Calu3 (cell line): ENCODE measurements around the gene MBNL1. TPM values are rescaled to one million over a fixed set of nuclear protein-coding genes. Genes with fewer than 3 reads are reported as not detected.

Source experiments
- BruUV-seq: library from RNA; stranded (reverse); fragments of 400-500 nt; replicated peaks from 2 replicates; lab custom pipeline; 2021; lab: Mats Ljungman, UMichigan
- CTCF ChIA-PET: fragments of 300-600 bp; sonication (Branson Sonifier 250); formaldehyde crosslinking; loops from one replicate; lab custom pipeline; 2022; ENCODE audit warnings: antibody characterized with exemption; lab: Charles Lee
- DNase-seq: peaks from one replicate; pipeline ENCODE4 v3.0.0; 2022
- H3K27ac Mint-ChIP-seq: one replicate; pipeline ENCODE4 v1.8.0; 2022; ENCODE audit warnings: mixed read lengths; ENCODE audit not compliant: unreplicated experiment
- H3K27me3 Mint-ChIP-seq: one replicate; pipeline ENCODE4 v1.8.0; 2022; ENCODE audit warnings: mixed read lengths; ENCODE audit not compliant: unreplicated experiment
- H3K36me3 Mint-ChIP-seq: one replicate; pipeline ENCODE4 v1.8.0; 2022; ENCODE audit warnings: mild to moderate bottlenecking, moderate library complexity, mixed read lengths; ENCODE audit not compliant: insufficient read depth, unreplicated experiment
- H3K4me1 Mint-ChIP-seq: one replicate; pipeline ENCODE4 v1.8.0; 2022; ENCODE audit warnings: mild to moderate bottlenecking, low read depth, mixed read lengths; ENCODE audit not compliant: unreplicated experiment
- H3K4me3 Mint-ChIP-seq: one replicate; pipeline ENCODE4 v1.8.0; 2022; ENCODE audit warnings: mild to moderate bottlenecking, low read depth, moderate library complexity, mixed read lengths; ENCODE audit not compliant: unreplicated experiment
- H3K9me3 Mint-ChIP-seq: one replicate; pipeline ENCODE4 v1.8.0; 2022; ENCODE audit warnings: low read depth, mixed read lengths; ENCODE audit not compliant: unreplicated experiment
- intact Hi-C: fragments of 100-400 bp; cut with micrococcal nuclease; formaldehyde crosslinking; loops from one replicate; pipeline ENCODE4 v1.10.0; 2022; ENCODE audit not compliant: unreplicated experiment
- total RNA-seq: library from RNA; stranded (reverse); gene quantifications from 2 replicates; pipeline ENCODE4 v1.2.3, GENCODE V29; 2022
- TF ChIP-seq, protein P1 (sequence below): fragments of 200-600 bp; IDR thresholded peaks from one replicate; pipeline ENCODE4 v1.8.0; 2022; ENCODE audit warnings: antibody characterized with exemption; ENCODE audit not compliant: unreplicated experiment

MBNL1 gene
- total RNA-seq, 1 experiment from 2014 or later = 183 TPM

- Mint-ChIP-seq H3K4me1 (peaks cover 69% of the 10 kb centered on the region), H3K4me3 (no peak overlapping the region), H3K9me3 (no peaks in the 10 kb centered on the region), H3K36me3 (peaks cover 24% of the 10 kb centered on the region), H3K27ac (peak overlapping the region; percentile 12), H3K27me3 (no peaks in the 10 kb centered on the region)
- BruUV-seq = no TSS peak
- CTCF ChIA-PET = interaction anchor here (1.5 kb wide), 1 partner anchor 116 kb away, joined by 3 read pairs; no protein-coding TSS in a partner anchor
- DNase-seq = no peak
- TF ChIP-seq, protein P1, sequence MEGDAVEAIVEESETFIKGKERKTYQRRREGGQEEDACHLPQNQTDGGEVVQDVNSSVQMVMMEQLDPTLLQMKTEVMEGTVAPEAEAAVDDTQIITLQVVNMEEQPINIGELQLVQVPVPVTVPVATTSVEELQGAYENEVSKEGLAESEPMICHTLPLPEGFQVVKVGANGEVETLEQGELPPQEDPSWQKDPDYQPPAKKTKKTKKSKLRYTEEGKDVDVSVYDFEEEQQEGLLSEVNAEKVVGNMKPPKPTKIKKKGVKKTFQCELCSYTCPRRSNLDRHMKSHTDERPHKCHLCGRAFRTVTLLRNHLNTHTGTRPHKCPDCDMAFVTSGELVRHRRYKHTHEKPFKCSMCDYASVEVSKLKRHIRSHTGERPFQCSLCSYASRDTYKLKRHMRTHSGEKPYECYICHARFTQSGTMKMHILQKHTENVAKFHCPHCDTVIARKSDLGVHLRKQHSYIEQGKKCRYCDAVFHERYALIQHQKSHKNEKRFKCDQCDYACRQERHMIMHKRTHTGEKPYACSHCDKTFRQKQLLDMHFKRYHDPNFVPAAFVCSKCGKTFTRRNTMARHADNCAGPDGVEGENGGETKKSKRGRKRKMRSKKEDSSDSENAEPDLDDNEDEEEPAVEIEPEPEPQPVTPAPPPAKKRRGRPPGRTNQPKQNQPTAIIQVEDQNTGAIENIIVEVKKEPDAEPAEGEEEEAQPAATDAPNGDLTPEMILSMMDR = no peak
- intact Hi-C loops = no loop called here
Measured at GRCh38 chr3:152327203-152327602, 58.5 kb downstream of the MBNL1 start.

DNA sequence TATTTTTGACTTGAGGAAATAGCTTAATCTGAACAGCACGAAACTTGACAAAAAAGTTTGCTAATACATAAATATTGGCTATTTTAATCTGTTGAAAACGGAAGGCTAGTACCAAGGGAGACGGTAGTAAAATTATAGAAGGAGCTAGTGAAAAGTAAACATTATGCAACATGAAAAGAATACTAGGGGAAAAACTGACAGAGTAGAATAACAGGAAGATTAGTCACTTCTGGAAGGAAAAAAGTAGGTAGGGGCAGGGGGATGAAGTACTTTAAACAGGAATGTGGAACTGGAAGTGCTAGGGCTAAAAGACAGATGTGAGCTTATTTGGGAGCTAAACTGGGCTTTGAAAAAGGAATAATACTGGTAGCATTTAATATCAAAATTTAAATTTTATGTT lies 60.1 kb downstream of the MBNL1 start:
- no TSS peak for BruUV-seq
- Mint-ChIP-seq H3K27ac (peak overlapping the region; percentile 88), H3K4me3 (peak overlapping the region; percentile 32), H3K9me3 (no peaks in the 10 kb centered on the region), H3K36me3 (peaks cover 24% of the 10 kb centered on the region), H3K4me1 (peaks cover 67% of the 10 kb centered on the region), H3K27me3 (no peaks in the 10 kb centered on the region)
- peak; percentile 28 for DNase-seq
- TF ChIP-seq, protein P1 = no peak
- intact Hi-C loops = loop anchor here (2.0 kb wide), 1 partner anchor 60 kb away; no protein-coding TSS in a partner anchor
- CTCF ChIA-PET = interaction anchor here (0.6 to 1.6 kb wide), 14 partner anchors 12 to 245 kb away, joined by 3 to 5 read pairs (median 3); no protein-coding TSS in a partner anchor

DNA sequence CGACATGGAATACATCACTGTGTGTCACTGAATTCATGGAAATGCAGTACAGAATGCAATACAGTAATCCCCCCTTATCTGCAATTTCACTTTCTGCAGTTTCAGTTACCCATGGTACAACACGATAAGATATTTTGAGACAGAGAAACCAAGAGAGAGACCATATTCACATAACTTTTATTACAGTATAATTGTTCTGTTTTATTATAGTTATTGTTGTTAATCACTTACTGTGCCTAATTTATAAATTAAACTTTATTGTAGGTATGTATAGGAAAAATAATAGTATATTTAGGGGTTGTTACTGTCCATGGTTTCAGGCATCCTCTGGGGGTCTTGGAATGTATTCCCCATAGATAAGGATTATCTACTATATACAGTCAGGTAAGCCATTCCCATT lies 61.8 kb downstream of the MBNL1 start:
- CTCF ChIA-PET = interaction anchor here (1.0 to 1.6 kb wide), 2 partner anchors 10 to 36 kb away, joined by 3 to 4 read pairs; no protein-coding TSS in a partner anchor
- intact Hi-C loops = loop anchor here (2.0 kb wide), 1 partner anchor 58 kb away; no protein-coding TSS in a partner anchor
- Mint-ChIP-seq H3K9me3 (no peaks in the 10 kb centered on the region), H3K27ac (peak overlapping the region; percentile 80), H3K4me3 (peak overlapping the region; percentile 15), H3K4me1 (peaks cover 50% of the 10 kb centered on the region), H3K36me3 (peaks cover 23% of the 10 kb centered on the region), H3K27me3 (no peaks in the 10 kb centered on the region)
- BruUV-seq = no TSS peak
- no peak for DNase-seq
- TF ChIP-seq, protein P1 = no peak

DNA sequence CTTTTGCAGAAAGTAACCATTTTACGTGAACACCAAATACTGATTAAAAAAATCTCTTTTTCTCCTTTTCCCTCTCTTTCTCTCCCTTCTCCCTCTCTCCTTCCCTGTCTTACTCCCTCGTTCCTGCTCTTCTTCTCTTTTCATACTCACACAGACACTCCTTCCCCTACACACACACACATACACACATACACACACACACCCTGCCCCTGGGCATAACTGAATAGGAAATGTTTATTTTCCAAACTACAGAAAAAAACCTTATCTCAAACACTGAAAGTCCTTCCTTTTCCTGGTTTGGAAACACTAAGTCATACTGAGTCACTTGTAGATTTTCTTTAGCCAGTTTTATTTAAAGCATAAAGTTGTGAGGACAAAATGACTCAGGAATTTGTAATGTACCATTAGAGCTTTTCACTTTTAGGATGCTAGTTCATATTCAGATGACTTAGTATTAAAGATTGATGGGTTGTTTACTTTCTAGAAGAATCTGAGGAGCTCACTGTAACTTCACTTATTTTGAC lies 62.4 kb downstream of the MBNL1 start:
- intact Hi-C loops = loop anchor here (2.0 kb wide), 1 partner anchor 58 kb away; no protein-coding TSS in a partner anchor
- Mint-ChIP-seq H3K36me3 (peaks cover 18% of the 10 kb centered on the region), H3K9me3 (no peaks in the 10 kb centered on the region), H3K4me1 (peaks cover 46% of the 10 kb centered on the region), H3K4me3 (peak overlapping the region; percentile 15), H3K27me3 (no peaks in the 10 kb centered on the region), H3K27ac (peak overlapping the region; percentile 80)
- TF ChIP-seq, protein P1 = no peak
- DNase-seq = peak; percentile 74
- CTCF ChIA-PET = interaction anchor here (1.0 to 1.9 kb wide), 4 partner anchors 11 to 35 kb away, joined by 3 to 7 read pairs (median 5); no protein-coding TSS in a partner anchor
- no TSS peak for BruUV-seq
